ENCODE measurements around the gene PPP1R37. TPM values are rescaled to one million over a fixed set of nuclear protein-coding genes. Genes with fewer than 3 reads are reported as not detected.

The PPP1R37 gene
- total RNA-seq, 2 donors from 2014 or later: 12.4 to 18.3 TPM

Other genes starting within 250 kb of the PPP1R37 start
- under 1 TPM; 0.89 to 0.98 TPM for gene NECTIN2, start 246.9 kb upstream of the PPP1R37 start, total RNA-seq
- 100 to 1,000 TPM in 1 of 2 donors, 10 to 100 TPM in 1; 38.2 to 120 TPM for gene TOMM40, start 201.9 kb upstream of the PPP1R37 start, total RNA-seq
- 1 to 10 TPM in 1 of 2 donors, under 1 TPM in 1; 0.80 to 2.9 TPM for gene APOE, start 187.4 kb upstream of the PPP1R37 start, total RNA-seq
- under 1 TPM in 1 of 2 donors, not detected in 1; 0.61 TPM for gene APOC1, start 178.6 kb upstream of the PPP1R37 start, total RNA-seq
- not detected for gene APOC4, start 150.9 kb upstream of the PPP1R37 start, total RNA-seq
- gene APOC2, start 147.1 kb upstream of the PPP1R37 start, total RNA-seq: not detected
- gene CLPTM1, start 137.8 kb upstream of the PPP1R37 start, total RNA-seq: 10 to 100 TPM; 54.0 to 58.5 TPM
- 10 to 100 TPM; 31.7 to 56.5 TPM for gene RELB, start 91.7 kb upstream of the PPP1R37 start, total RNA-seq
- gene CLASRP, start 54.1 kb upstream of the PPP1R37 start, total RNA-seq: 100 to 1,000 TPM; 115 to 133 TPM
- 1 to 10 TPM; 2.3 to 6.7 TPM for gene ZNF296, start 16.7 kb upstream of the PPP1R37 start, total RNA-seq
- gene GEMIN7, start 13.9 kb upstream of the PPP1R37 start, total RNA-seq: 10 to 100 TPM in 1 of 2 donors, 1 to 10 TPM in 1; 8.3 to 54.3 TPM
- gene NKPD1, start 67.8 kb downstream of the PPP1R37 start, total RNA-seq: under 1 TPM in 1 of 2 donors, not detected in 1; 0.14 TPM
- 10 to 100 TPM; 27.2 to 36.8 TPM for gene TRAPPC6A, start 85.1 kb downstream of the PPP1R37 start, total RNA-seq
- 10 to 100 TPM; 15.0 to 16.7 TPM for gene BLOC1S3, start 85.6 kb downstream of the PPP1R37 start, total RNA-seq
- gene EXOC3L2, start 152.2 kb downstream of the PPP1R37 start, total RNA-seq: not detected
- 10 to 100 TPM; 28.2 to 30.9 TPM for gene MARK4, start 158.1 kb downstream of the PPP1R37 start, total RNA-seq
- gene CKM, start 229.7 kb downstream of the PPP1R37 start, total RNA-seq: not detected
- gene KLC3, start 247.6 kb downstream of the PPP1R37 start, total RNA-seq: under 1 TPM in 1 of 2 donors, not detected in 1; 0.35 TPM

All from activated naive CD4-positive, alpha-beta T cell treated with anti-CD3 and anti-CD28 coated beads, Interleukin-2, amount 50 U/mL, for 72 hours (primary cell).